G401.6 (cell line): Measurements from ENCODE around the gene PPOX.

ENCODE experiments used
- FAIRE-seq: peaks from 2 replicates; lab custom pipeline; 2012; peaks lifted over from hg19 to GRCh38; lab: Jason Lieb, UNC

PPOX gene

GRCh38 chr1:161153682-161154337 lies 12.4 kb upstream of the PPOX start, which contains the start of gene UFC1:
Gene UFC1, plus strand, starts transcription at chr1:161153978. Its CDS starts 20 bp downstream, at chr1:161153998.
- peak; percentile 70 for FAIRE-seq

DNA sequence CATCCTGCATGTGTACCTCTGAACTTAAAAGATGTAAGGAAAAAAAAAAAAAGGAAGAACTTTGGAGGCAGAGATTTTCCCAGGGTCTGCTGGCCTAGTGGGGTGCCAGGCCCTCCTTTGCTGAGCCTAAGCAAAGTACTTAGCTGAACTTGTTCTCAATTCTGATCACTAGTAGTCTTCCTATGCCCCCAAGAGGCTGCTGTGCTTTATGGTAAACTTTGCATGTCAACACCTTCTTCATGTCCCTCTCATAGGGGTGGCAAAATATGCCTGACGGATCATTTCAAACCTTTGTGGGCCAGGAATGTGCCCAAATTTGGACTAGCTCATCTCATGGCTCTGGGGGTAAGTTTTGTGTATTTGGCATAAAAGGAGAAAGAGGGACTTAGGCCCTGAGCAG lies 8.4 kb upstream of the PPOX start:
- no peak for FAIRE-seq

- FAIRE-seq: no peak
Observed at GRCh38 chr1:161158316-161159010, 7.8 kb upstream of the PPOX start.

- FAIRE-seq: no peak
Observed at GRCh38 chr1:161159087-161159912, 6.9 kb upstream of the PPOX start, which contains the start of gene USP21. Gene USP21, plus strand, starts transcription at chr1:161159500. Its CDS starts 1,141 bp downstream, at chr1:161160641.

DNA sequence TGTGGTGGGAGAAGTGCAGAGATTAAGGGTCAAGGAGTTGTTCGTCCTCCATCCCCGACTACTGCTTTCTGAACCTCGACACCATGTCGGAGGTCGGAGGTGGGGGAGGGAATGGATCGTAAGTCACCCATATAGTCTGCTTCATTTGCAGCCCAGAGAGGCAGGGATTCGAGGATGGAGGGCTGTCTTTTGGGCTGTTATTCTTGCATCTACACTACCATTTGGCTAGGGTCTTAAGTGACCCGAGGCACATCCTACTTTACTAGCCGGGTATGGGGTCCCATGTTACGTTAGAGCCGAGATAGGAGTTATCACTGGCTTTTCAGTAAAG lies 6.3 kb upstream of the PPOX start:
- no peak for FAIRE-seq

GRCh38 chr1:161160671-161161145 lies 5.5 kb upstream of the PPOX start:
- FAIRE-seq: no peak

DNA sequence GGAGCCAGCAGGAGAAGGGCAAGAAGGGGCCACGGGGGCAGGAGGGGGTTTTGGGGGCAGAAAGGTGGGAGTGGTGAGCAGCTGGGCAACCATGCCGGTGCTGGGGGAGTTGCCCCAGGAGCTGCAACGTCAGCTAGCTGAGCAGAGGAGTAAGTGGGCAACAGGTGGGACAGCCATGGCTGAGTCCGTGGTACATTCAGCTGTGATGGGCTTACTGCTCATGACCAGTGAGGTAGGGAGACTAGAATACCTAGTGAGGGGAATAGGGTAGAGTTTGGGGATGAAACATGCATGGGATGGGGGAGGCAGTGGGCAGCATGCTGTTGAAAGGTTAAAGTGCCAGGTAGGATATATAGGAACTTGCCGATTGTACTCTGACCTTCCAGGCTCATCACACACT lies 4.6 kb upstream of the PPOX start:
- no peak for FAIRE-seq

GRCh38 chr1:161162052-161162451 lies 4.2 kb upstream of the PPOX start:
- no peak for FAIRE-seq

- FAIRE-seq: no peak
Observed at GRCh38 chr1:161162806-161163205, 3.4 kb upstream of the PPOX start.

DNA sequence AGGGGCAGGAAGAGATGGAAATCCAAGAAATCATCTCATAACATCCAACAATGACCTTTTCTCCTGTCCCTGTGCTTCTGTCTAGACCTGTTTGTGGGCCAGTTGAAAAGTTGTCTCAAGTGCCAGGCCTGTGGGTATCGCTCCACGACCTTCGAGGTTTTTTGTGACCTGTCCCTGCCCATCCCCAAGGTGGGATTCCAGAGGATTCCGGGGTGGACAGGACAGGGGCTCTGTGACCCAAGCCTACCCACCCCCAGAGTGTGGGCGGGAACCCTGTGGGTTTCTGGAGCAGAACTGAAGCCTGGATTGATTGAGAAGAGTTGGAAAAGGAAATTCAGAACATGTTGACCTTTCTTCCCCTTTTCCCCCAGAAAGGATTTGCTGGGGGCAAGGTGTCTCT lies 2.4 kb upstream of the PPOX start:
- FAIRE-seq: no peak

- no peak for FAIRE-seq
Observed at GRCh38 chr1:161164901-161165610, 1.2 kb upstream of the PPOX start.

DNA sequence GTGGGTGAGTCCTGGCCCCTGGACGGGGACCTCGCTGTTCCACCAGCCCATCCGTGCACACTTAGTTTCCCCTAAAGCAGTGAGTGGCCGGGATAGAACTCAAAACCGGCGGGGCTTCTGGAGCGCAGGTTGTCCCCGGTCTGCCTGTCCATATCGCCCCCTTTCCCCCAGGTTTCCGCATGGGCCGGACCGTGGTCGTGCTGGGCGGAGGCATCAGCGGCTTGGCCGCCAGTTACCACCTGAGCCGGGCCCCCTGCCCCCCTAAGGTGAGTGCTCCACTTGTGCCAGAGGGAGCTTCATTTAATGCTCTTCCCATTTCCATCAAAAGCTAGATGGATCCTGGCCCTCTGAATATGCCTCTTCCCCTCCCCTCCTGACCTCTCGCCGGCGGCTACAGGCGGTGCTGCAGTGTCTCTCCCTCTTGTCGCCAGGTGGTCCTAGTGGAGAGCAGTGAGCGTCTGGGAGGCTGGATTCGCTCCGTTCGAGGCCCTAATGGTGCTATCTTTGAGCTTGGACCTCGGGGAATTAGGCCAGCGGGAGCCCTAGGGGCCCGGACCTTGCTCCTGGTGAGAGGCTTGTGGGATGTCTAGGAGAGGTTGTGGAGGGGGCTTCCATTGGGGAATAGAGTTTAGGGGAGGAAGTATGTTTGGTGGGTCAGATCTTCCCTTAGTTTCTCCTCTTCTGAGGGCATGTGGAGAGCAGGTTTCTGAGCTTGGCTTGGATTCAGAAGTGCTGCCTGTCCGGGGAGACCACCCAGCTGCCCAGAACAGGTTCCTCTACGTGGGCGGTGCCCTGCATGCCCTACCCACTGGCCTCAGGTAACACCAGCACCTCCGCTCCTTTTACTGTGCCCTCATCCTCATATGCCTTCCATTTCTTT lies 683 bp downstream of the PPOX start:
- FAIRE-seq: no peak

GRCh38 chr1:161168906-161169305 lies 2.7 kb downstream of the PPOX start:
- FAIRE-seq: no peak

GRCh38 chr1:161171191-161171590 lies 5.0 kb downstream of the PPOX start:
- FAIRE-seq: no peak

DNA sequence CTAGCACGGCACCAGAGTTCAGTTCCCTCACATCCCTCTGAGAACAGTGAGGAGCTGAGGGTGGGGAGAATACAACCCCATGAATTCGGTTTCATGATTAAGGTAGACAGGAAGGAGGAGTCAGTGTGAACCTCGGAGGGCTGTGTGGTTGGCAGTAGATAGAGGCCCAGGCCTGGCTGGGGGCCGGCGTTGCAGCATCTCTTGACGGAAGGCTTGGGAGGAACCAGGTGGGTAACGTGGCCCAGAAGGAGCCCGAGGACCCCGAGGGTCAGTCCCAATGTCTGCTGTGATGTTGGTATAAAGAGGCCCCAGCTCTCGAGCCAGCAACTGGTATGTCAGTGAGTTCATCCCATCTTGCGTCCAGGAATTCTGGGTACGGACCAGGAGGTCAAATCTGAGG lies 5.5 kb downstream of the PPOX start:
- FAIRE-seq: no peak

DNA sequence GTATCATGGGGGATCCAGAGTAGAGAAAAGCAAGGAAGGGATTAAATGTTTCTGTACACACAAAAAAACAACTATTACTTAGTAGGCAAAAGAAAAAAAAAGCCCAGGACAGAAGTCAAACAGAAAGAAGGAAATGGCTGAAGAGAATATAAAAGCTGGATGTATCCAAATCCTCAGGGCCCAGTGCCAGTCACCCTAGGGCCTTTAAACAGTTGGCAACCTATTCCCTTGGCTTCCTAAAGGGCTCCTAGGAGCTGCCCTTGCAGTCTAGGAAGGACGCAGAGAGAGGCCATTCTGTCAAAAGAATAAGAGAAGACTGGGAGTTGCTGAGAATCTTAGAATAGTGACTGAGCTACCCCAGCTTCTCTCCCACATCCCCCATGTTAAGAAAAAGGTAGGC lies 6.1 kb downstream of the PPOX start:
- no peak for FAIRE-seq

DNA sequence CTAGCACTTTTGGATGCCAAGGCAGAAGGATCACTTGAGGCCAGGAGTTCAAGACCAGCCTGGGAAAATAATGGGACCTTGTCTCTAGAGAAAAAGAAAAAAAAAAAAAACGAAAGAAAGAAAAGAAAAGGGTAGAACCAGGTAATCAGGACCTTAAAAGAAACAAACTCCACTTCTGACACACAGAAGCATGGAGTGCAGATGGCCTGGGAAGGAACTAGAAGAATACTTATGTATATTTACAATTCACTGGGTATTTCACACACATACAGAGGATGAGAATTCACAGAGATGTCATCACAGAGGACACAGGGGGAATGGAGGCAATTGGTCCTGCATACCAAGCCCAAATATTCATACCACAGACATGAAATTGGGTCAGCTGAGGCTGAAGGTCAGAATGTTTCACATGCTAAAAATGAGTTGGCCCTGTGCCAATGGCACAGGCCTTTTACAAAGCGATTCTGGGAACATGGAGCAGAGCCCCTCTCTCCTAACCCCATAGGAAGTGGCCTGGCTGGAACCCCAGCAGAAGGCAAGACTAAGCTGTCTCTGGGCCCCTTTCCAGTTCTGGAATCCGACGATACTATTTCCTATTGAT lies 6.7 kb downstream of the PPOX start:
- FAIRE-seq: no peak

DNA sequence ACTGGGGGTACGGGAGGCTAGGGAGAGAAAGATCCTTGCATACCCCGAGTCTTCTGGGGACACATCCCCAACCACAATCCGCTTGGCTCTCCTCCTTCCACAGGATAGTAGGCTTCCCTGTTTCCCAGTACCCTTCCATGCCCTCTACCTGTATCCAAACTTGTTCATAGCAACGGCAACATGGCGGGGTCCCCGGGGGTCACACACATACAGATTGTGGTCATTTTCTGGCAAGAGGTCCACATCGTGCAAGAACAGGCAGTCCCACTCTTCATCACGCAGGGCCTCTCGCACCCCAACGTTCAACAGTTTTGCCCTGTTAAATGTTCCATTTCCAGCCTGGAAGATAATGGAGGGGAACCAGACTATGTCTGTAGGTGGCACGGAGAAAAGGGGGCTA lies 7.5 kb downstream of the PPOX start:
- no peak for FAIRE-seq

DNA sequence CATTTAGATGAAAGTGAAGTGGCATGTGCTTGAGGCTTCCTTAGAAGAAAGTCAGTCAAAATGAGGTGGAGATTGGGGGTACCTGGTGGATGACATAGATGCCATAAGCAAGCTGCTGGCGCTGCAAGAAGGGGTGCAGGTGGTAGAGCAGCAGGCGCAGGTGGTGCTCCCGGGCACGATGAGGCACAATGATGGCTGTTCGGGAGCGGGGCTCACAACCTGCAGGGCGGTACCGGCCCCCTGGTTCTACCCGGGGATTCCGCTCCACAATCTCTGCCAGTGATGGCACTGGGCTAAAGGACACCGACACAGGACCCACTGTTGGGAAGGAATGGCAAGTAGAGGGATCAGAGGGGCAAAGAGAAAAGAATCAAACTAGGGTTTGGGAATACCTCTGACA lies 8.7 kb downstream of the PPOX start:
- FAIRE-seq: no peak

- FAIRE-seq: no peak
Observed at GRCh38 chr1:161175771-161176453, 9.7 kb downstream of the PPOX start.
